Endodermal cell (in vitro differentiated cells): ENCODE measurements around the gene TNRC18. TPM values are rescaled to one million over a fixed set of nuclear protein-coding genes. Genes with fewer than 3 reads are reported as not detected.

Experiments used
- DNase-seq: peaks from one replicate; pipeline ENCODE4 v3.0.0-alpha.2; 2017
- H3K27ac ChIP-seq: 2 replicates; pipeline ENCODE4 v1.5.1; 2013; ENCODE audit warnings: mild to moderate bottlenecking, low read depth, low read length, moderate library complexity
- H3K27me3 ChIP-seq: 2 replicates; pipeline ENCODE4 v1.6.1; 2013; ENCODE audit warnings: mild to moderate bottlenecking, low read length, moderate library complexity; ENCODE audit not compliant: insufficient read depth, control insufficient read depth, poor library complexity, severe bottlenecking
- H3K36me3 ChIP-seq: 2 replicates; pipeline ENCODE4 v1.7.0; 2013; ENCODE audit warnings: mild to moderate bottlenecking, low read length, moderate library complexity; ENCODE audit not compliant: control insufficient read depth, insufficient read depth
- H3K4me1 ChIP-seq: one replicate; pipeline ENCODE4 v1.7.0; 2013; ENCODE audit warnings: low read length; ENCODE audit not compliant: control insufficient read depth, insufficient read depth
- H3K4me3 ChIP-seq: 2 replicates; pipeline ENCODE4 v1.5.1; 2013; ENCODE audit warnings: mild to moderate bottlenecking, low read length, moderate library complexity
- H3K9ac ChIP-seq: 2 replicates; pipeline ENCODE4 v1.6.1; 2013; ENCODE audit warnings: mild to moderate bottlenecking, low read length, moderate library complexity; ENCODE audit not compliant: poor library complexity, severe bottlenecking; ENCODE audit errors: extremely low read depth
- H3K9me3 ChIP-seq: 2 replicates; pipeline ENCODE4 v1.6.1; 2013; ENCODE audit warnings: mild to moderate bottlenecking, low read length, moderate library complexity; ENCODE audit not compliant: control insufficient read depth
- H3K27ac Mint-ChIP-seq: 2 replicates; pipeline ENCODE4 v1.8.0; 2020; ENCODE audit warnings: mixed read lengths
- H3K27me3 Mint-ChIP-seq: 2 replicates; pipeline ENCODE4 v1.8.0; 2021; ENCODE audit warnings: mild to moderate bottlenecking, mixed read lengths; ENCODE audit not compliant: insufficient read depth
- H3K36me3 Mint-ChIP-seq: 2 replicates; pipeline ENCODE4 v1.8.0; 2020; ENCODE audit warnings: low read depth, mixed read lengths
- H3K4me1 Mint-ChIP-seq: 2 replicates; pipeline ENCODE4 v1.8.0; 2020; ENCODE audit warnings: mixed read lengths
- H3K4me3 Mint-ChIP-seq: 2 replicates; pipeline ENCODE4 v1.8.0; 2020; ENCODE audit warnings: mild to moderate bottlenecking, moderate library complexity, mixed read lengths
- H3K9me3 Mint-ChIP-seq: 2 replicates; pipeline ENCODE4 v1.8.0; 2020; ENCODE audit warnings: mild to moderate bottlenecking, mixed read lengths
- CTCF ChIP-seq: fragments of 200-600 bp; sonication (generic); conservative IDR thresholded peaks from 2 replicates; pipeline ENCODE4 v1.5.0; 2021; ENCODE audit warnings: antibody characterized with exemption, mild to moderate bottlenecking
- WGBS, 2 experiments: methylation state at CpG; one replicate each; pipeline versions ENCODE4 v1.1.5 to v1.1.7; 2013; ENCODE audit warnings: missing lambda C conversion rate in 2 of 2, mixed read lengths in 1 of 2; ENCODE audit not compliant: insufficient coverage in 1 of 2, insufficient read length in 1 of 2; 5-methylcytosine and 5-hydroxymethylcytosine counted together
- total RNA-seq, 2 donors: library from RNA; stranded (reverse); fragmentation: NEBNext Ultra II Directional in 1 of 2; extraction: Animal tissue kit (Norgen Biotek cat#: 25700) in 1 of 2; gene quantifications; 2 replicates in 1 of 2; 3 replicates in 1 of 2; pipeline ENCODE4 v1.2.1, GENCODE V29; 2021

The TNRC18 gene
- total RNA-seq, 2 donors from 2014 or later, result 103 to 136 TPM

GRCh38 chr7:5333121-5334045, 90.3 kb downstream of the TNRC18 start:
- Histone ChIP-seq H3K27me3 (no peaks in the 10 kb centered on the region), H3K9ac (no peak overlapping the region), H3K4me3 (no peak overlapping the region), H3K9me3 (peaks cover 16% of the 10 kb centered on the region), H3K36me3 (peaks cover 81% of the 10 kb centered on the region), H3K4me1 (no peaks in the 10 kb centered on the region), H3K27ac (no peak overlapping the region)
- Mint-ChIP-seq H3K4me1 (no peaks in the 10 kb centered on the region), H3K27me3 (no peaks in the 10 kb centered on the region), H3K36me3 (peaks cover 69% of the 10 kb centered on the region), H3K27ac (peak overlapping the region; percentile 20), H3K9me3 (peaks cover 6% of the 10 kb centered on the region), H3K4me3 (no peak overlapping the region)
- no peak for DNase-seq
- 93 to 97% methylated on average over 16 to 32 of the region's 32 CpGs for WGBS, 2 experiments
- TF ChIP-seq CTCF, result no peak

- WGBS, 2 experiments, result 96 to 98% methylated on average over 36 to 43 of the region's 43 CpGs
- DNase-seq, result no peak
- Mint-ChIP-seq H3K36me3 (peaks cover 63% of the 10 kb centered on the region), H3K27ac (no peak overlapping the region), H3K4me1 (no peaks in the 10 kb centered on the region), H3K9me3 (peaks cover 6% of the 10 kb centered on the region), H3K27me3 (no peaks in the 10 kb centered on the region), H3K4me3 (no peak overlapping the region)
- H3K9me3 ChIP-seq, result peaks cover 10% of the 10 kb centered on the region
- H3K9ac ChIP-seq, result no peak overlapping the region
- H3K27ac ChIP-seq, result no peak overlapping the region
- no peak for TF ChIP-seq CTCF
- peaks cover 77% of the 10 kb centered on the region for H3K36me3 ChIP-seq
- no peak overlapping the region for H3K4me3 ChIP-seq
- no peaks in the 10 kb centered on the region for H3K27me3 ChIP-seq
- peaks cover 3% of the 10 kb centered on the region for H3K4me1 ChIP-seq
Observed at GRCh38 chr7:5332579-5332978, 91.1 kb downstream of the TNRC18 start.

GRCh38 chr7:5330288-5330687, 93.3 kb downstream of the TNRC18 start:
- H3K27me3 ChIP-seq, result no peaks in the 10 kb centered on the region
- H3K36me3 ChIP-seq, result peaks cover 72% of the 10 kb centered on the region
- H3K4me3 Mint-ChIP-seq, result no peak overlapping the region
- no peaks in the 10 kb centered on the region for H3K27me3 Mint-ChIP-seq
- peaks cover 3% of the 10 kb centered on the region for H3K4me1 ChIP-seq
- peaks cover 58% of the 10 kb centered on the region for H3K36me3 Mint-ChIP-seq
- 98 to 100% methylated on average over 1 to 3 of the region's 3 CpGs for WGBS, 2 experiments
- DNase-seq, result no peak
- H3K9ac ChIP-seq, result no peak overlapping the region
- H3K27ac ChIP-seq, result no peak overlapping the region
- H3K27ac Mint-ChIP-seq, result no peak overlapping the region
- no peaks in the 10 kb centered on the region for H3K4me1 Mint-ChIP-seq
- H3K9me3 Mint-ChIP-seq, result no peaks in the 10 kb centered on the region
- no peak for TF ChIP-seq CTCF
- no peak overlapping the region for H3K4me3 ChIP-seq
- no peaks in the 10 kb centered on the region for H3K9me3 ChIP-seq
